Inflammatory macrophage treated with lipopolysaccharide for 4 hours (primary cell): Measurements from ENCODE around the gene MYH15.
A peak's percentile ranks its signal among the peaks of the same experiment; 100 is the strongest.

Experiments used
- DNase-seq: peaks from one replicate; pipeline ENCODE4 v3.0.0-alpha.2; 2020

MYH15 gene

GRCh38 chr3:108510496-108510895 lies at the start of gene MYH15:
Gene MYH15, minus strand, starts transcription at chr3:108510596. Its CDS starts 66 bp downstream, at chr3:108510530.
- DNase-seq = no peak

- no peak for DNase-seq
These were observed 45.7 kb upstream of the MYH15 start for GRCh38 chr3:108555966-108556581.

GRCh38 chr3:108554913-108555571 lies 44.6 kb upstream of the MYH15 start:
- no peak for DNase-seq

GRCh38 chr3:108554229-108554628 lies 43.8 kb upstream of the MYH15 start:
- DNase-seq = no peak

GRCh38 chr3:108552267-108553159 lies 42.1 kb upstream of the MYH15 start:
- peak; percentile 57 for DNase-seq

GRCh38 chr3:108548886-108549285 lies 38.5 kb upstream of the MYH15 start:
- no peak for DNase-seq

- DNase-seq = no peak
These were observed 37.9 kb upstream of the MYH15 start for GRCh38 chr3:108548304-108548703.

GRCh38 chr3:108546692-108547091 lies 36.3 kb upstream of the MYH15 start:
- DNase-seq = no peak

- DNase-seq = no peak
These were observed 35.9 kb upstream of the MYH15 start for GRCh38 chr3:108546247-108546646.

- no peak for DNase-seq
These were observed 27.7 kb upstream of the MYH15 start for GRCh38 chr3:108538083-108538482.

GRCh38 chr3:108528459-108529252 lies 18.3 kb upstream of the MYH15 start:
- peak; percentile 97 for DNase-seq

- peak; percentile 54 for DNase-seq
These were observed 17.4 kb upstream of the MYH15 start for GRCh38 chr3:108527817-108528216.

GRCh38 chr3:108527109-108527508 lies 16.7 kb upstream of the MYH15 start:
- DNase-seq = no peak

- no peak for DNase-seq
These were observed 15.6 kb upstream of the MYH15 start for GRCh38 chr3:108525971-108526370.

GRCh38 chr3:108525256-108525655 lies 14.9 kb upstream of the MYH15 start:
- no peak for DNase-seq

- no peak for DNase-seq
These were observed 14.1 kb upstream of the MYH15 start for GRCh38 chr3:108524537-108524936.

- DNase-seq = no peak
These were observed 8.5 kb upstream of the MYH15 start for GRCh38 chr3:108518895-108519294.

- no peak for DNase-seq
These were observed 6.5 kb upstream of the MYH15 start for GRCh38 chr3:108516881-108517280.

GRCh38 chr3:108513961-108514360 lies 3.6 kb upstream of the MYH15 start:
- DNase-seq = no peak

GRCh38 chr3:108512671-108513070 lies 2.3 kb upstream of the MYH15 start:
- no peak for DNase-seq

- no peak for DNase-seq
These were observed 1.1 kb upstream of the MYH15 start for GRCh38 chr3:108511490-108511889.

GRCh38 chr3:108511055-108511454 lies 659 bp upstream of the MYH15 start:
- DNase-seq = no peak

- DNase-seq = no peak
These were observed 525 bp downstream of the MYH15 start for GRCh38 chr3:108509871-108510270.
